Cardiac septum (tissue), 1 donor: ENCODE results near the gene ITSN1. TPM values are rescaled to one million over a fixed set of nuclear protein-coding genes. Genes with fewer than 3 reads are reported as not detected.
A peak's percentile ranks its signal among the peaks of the same experiment; 100 is the strongest.
"Not testable (repeated sequence)": the region's sequence is repeated elsewhere in the genome, so short reads cannot be mapped to it uniquely, and the experiment has no call there.

Experiments
- DNase-seq: peaks from one replicate; pipeline ENCODE4 v3.0.0-alpha.2; 2020; ENCODE audit warnings: low spot score
- intact Hi-C: fragments of 100-400 bp; cut with DNase I; formaldehyde crosslinking; loops from one replicate; pipeline ENCODE4 v1.14.0; 2022
- long read RNA-seq: library from polyadenylated mRNA; unstranded; transcript quantifications from one replicate; pipeline ENCODE4 v2.0.0, GENCODE V29; 2021
- total RNA-seq: library from RNA; stranded (reverse); fragmentation: NEBNext Ultra II Directional; extraction: Animal tissue kit (Norgen Biotek cat#: 25700); gene quantifications from one replicate; pipeline ENCODE4 v1.2.1, GENCODE V29; 2021
- donor health status: DM: no; HTN: no; CAD: no.

Gene ITSN1
- total RNA-seq = 25.5 TPM
- long read RNA-seq, full-length matches to known transcripts = 7 of 29 reads
- long read RNA-seq, partial matches to known transcripts = 18 of 29 reads
- long read RNA-seq, other reads (novel, unspliced or antisense) = 4 of 29 reads

DNA sequence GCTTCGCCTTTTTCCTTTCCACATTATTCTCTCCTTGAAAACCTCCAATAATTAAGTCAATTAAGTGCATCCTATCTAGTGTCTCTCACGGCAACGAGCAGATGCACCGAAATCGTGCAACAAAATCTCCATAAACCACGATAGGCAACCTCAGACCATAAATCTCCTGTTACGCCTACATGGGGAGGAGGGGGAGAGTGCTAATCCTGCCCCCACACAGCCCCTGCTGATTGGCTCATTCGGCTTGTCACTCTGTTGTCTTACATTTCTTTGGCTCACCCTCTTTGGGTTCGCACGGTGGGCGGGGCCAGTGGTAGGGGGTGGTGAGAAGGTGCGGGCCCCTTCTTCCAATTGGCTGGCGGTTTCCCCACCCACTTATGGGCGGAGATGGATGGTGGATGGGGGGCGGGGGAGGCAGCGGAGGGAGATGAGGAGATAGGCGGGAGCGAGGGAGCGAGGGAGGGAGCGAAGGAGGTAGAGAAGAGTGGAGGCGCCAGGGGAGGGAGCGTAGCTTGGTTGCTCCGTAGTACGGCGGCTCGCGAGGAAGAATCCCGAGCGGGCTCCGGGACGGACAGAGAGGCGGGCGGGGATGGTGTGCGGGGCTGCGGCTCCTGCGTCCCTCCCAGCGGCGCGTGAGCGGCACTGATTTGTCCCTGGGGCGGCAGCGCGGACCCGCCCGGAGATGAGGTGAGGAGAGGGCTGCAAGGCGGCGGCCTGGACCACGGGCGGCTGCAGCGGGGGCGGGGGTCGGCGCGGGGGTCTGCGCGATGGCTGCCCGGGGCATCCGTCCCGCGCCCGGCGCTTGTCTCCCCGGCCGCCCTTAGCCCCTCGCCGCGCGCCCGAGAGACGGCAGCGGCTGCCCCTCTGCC lies at the start of gene ITSN1:
Gene ITSN1 (plus strand): TSS at position 475 of the 869 bp plus-strand sequence. CDS start 76,328 bp downstream, outside the sequence.
- intact Hi-C loops = loop anchor here (5.0 to 10.0 kb wide), 2 partner anchors 120 to 253 kb away; no protein-coding TSS in a partner anchor
- DNase-seq = peak; percentile 100

- no peak for DNase-seq
- intact Hi-C loops = no loop called here
These were observed 44.2 kb upstream of the ITSN1 start for GRCh38 chr21:33598051-33598450.

DNA sequence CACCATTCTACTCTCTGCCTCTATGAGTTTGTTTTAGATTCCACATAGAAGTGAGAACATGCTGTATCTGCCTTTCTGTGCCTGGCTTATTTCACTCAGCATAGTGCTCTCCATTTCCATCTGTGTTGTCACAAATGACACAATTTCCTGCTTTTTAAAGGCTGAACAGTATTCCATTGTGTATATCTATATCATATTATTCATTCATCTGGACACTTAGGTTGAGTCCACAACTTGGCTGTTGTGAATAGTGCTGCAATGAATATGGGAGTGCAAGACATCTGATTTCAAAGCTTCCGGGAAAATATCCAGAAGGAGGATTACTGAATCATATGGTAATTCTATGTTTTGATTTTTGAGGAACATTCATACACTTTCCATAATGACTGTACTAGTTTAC lies 33.7 kb upstream of the ITSN1 start:
- DNase-seq = no peak
- intact Hi-C loops = no loop called here

GRCh38 chr21:33611006-33611744 lies 31.1 kb upstream of the ITSN1 start:
- DNase-seq = no peak
- intact Hi-C loops = no loop called here

GRCh38 chr21:33617565-33617964 lies 24.7 kb upstream of the ITSN1 start:
- DNase-seq, intact Hi-C loops: not testable (repeated sequence)

GRCh38 chr21:33618407-33618806 lies 23.9 kb upstream of the ITSN1 start:
- intact Hi-C loops = no loop called here
- DNase-seq = no peak

GRCh38 chr21:33619726-33620125 lies 22.6 kb upstream of the ITSN1 start:
- intact Hi-C loops = no loop called here
- no peak for DNase-seq

GRCh38 chr21:33622253-33622652 lies 20.0 kb upstream of the ITSN1 start:
- no peak for DNase-seq
- intact Hi-C loops = no loop called here

DNA sequence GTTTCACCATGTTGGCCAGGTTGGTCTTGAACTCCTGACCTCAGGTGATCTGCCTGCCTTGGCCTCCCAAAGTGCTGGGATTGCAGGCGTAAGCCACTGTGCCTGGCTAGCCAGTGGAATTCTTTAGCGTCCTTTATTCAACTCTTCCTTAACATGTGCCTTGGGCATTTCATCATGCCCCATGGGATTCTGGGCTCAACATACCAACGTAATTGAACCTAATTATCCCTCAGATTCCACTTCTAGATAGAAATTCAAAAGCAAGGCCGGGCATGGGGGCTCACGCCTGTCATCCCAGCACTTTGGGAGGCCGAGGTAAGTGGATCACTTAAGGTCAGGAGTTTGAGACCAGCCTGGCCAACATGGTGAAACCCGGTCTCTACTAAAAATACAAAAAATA lies 16.1 kb upstream of the ITSN1 start:
- DNase-seq, intact Hi-C loops: not testable (repeated sequence)

GRCh38 chr21:33634254-33634653 lies 8.0 kb upstream of the ITSN1 start:
- intact Hi-C loops = no loop called here

GRCh38 chr21:33640697-33641351 lies 1.5 kb upstream of the ITSN1 start:
- no peak for DNase-seq
- intact Hi-C loops = loop anchor here (5.0 to 10.0 kb wide), 2 partner anchors 121 to 254 kb away; no protein-coding TSS in a partner anchor

More at GRCh38 chr21:33634254-33634653, 8.0 kb upstream of the ITSN1 start:
- DNase-seq = no peak

GRCh38 chr21:33641352-33642026 lies 812 bp upstream of the ITSN1 start, which contains the start of gene CRYZL1:
Gene CRYZL1, minus strand, starts transcription at chr21:33641741. Its CDS starts 10,190 bp downstream, at chr21:33631551.
- intact Hi-C loops = loop anchor here (5.0 to 10.0 kb wide), 2 partner anchors 121 to 253 kb away; no protein-coding TSS in a partner anchor
- peak; percentile 100 for DNase-seq

GRCh38 chr21:33642896-33643657 lies 776 bp downstream of the ITSN1 start:
- intact Hi-C loops = loop anchor here (5.0 to 10.0 kb wide), 2 partner anchors 119 to 252 kb away; no protein-coding TSS in a partner anchor
- no peak for DNase-seq

DNA sequence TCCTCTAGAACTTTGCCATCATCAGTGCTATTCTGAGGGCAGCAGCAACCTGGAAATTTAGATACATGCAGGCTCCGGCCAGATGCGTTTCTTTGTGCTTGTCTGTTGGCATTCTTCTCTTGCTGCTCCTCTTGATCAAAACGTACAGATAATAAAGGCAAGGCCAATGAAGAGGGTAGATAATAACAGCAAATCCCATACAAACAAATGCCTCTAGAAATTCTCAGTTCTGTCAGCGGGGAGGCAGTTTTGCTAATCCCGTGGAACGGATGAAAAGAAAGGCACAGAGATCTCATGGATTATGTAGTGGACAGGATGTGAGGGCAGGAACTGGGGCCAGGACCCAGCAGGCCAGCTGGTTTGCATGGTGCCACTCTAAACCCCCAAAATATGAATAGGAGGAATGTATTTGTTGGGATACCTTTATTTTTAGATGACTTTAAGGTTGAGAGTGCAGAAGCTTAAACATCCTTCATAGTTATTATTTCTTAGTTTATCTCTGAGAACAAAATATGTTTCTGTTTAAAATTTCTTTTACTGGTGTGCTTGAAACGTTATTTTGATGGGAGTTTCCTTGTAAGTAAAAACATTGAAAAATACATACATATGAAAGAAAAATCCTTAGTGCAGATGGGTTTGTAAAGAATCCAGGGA lies 1.5 kb downstream of the ITSN1 start:
- intact Hi-C loops = loop anchor here (5.0 to 10.0 kb wide), 2 partner anchors 119 to 251 kb away; no protein-coding TSS in a partner anchor
- no peak for DNase-seq

DNA sequence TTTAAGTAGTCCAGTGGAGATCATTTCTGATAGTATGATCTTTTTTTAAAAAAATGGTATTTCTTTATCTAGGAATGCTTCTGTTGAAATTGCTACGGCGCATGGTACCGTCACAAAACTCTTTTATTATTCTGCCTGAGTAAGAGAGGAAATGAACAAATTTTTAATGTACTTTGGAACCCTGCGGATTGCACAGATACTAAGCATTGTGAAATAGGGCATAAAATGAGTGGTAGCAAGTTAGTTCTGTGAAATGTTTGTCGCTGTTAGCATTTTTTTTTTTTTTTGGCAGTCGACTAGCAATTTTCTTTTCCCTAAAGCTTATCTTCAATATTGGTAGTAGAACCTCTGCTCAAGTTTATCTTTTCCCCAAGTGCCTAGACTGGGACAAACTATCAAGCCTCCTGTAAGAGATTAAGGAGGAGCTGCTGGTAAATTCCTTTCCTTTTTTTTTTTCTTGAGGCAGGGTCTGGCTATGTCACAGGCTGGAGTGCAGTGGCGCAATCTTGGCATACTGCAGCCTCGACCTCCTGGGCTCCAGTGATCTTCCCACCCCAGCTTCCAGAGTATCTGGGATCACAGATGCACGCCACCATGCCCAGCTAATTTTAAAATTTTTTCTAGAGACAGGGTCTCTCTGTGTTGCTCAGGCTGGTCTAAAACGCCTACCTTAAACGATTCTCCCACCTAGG lies 2.2 kb downstream of the ITSN1 start:
- intact Hi-C loops = loop anchor here (5.0 to 10.0 kb wide), 2 partner anchors 118 to 250 kb away; no protein-coding TSS in a partner anchor
- DNase-seq = no peak

DNA sequence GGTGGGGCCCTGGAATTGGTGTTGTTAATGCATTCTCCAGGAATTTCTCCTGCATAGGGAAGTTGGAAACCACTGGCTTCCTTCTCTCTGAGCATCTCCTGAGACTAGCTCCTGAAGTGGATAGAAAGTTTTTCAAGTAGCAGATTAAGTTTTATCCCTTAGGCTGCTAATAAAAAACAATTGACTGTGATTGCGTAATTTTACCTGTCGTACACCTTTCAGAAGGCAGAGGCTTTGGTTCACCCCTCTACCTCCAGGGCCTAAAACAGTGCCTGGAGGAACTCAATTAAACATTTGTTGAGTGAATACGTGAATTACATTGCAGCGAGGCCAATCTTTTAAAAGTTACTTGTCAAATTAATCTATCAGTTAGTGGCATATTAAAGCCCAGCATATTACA lies 3.4 kb downstream of the ITSN1 start:
- intact Hi-C loops = loop anchor here (10.0 kb wide), 1 partner anchor 249 kb away; no protein-coding TSS in a partner anchor
- DNase-seq = no peak

GRCh38 chr21:33647587-33647986 lies 5.3 kb downstream of the ITSN1 start:
- intact Hi-C loops = loop anchor here (10.0 kb wide), 1 partner anchor 247 kb away; no protein-coding TSS in a partner anchor
- no peak for DNase-seq
